ENCODE results near the gene RPS27L. TPM values are rescaled to one million over a fixed set of nuclear protein-coding genes. Genes with fewer than 3 reads are reported as not detected.
A peak's percentile ranks its signal among the peaks of the same experiment; 100 is the strongest.

Gene RPS27L
- total RNA-seq, 1 experiment from 2014 or later: 72.8 TPM

- H3K9me3 ChIP-seq (ENCODE audit: low read length): no peaks in the 10 kb centered on the region
- DNase-seq: no peak
- no peaks in the 10 kb centered on the region for H3K9me2 ChIP-seq (replicated peaks; ENCODE audit: insufficient read depth, low read length)
Observed at GRCh38 chr15:63124506-63124905, 32.8 kb downstream of the RPS27L start.

GRCh38 chr15:63122002-63122875, 35.0 kb downstream of the RPS27L start:
- Histone ChIP-seq H3K9ac (ENCODE audit: low read length) (peak overlapping the region; percentile 76), H4K20me1 (ENCODE audit: insufficient read depth, low read depth, low read length) (no peaks in the 10 kb centered on the region), H3K4me3 (ENCODE audit: low read length) (peak overlapping the region; percentile 96), H3K36me3 (ENCODE audit: insufficient read depth, low read length) (no peaks in the 10 kb centered on the region), H3K4me1 (ENCODE audit: low read length) (peaks cover 7% of the 10 kb centered on the region), H3K79me2 (ENCODE audit: low read length) (0 out of 2 replicates have a peak, but pooled peaks cover 3% of the 10 kb centered on the region), H3K27ac (ENCODE audit: low read length) (no peak overlapping the region), H2AFZ (ENCODE audit: low read length) (peak overlapping the region; percentile 99), H3K9me3 (ENCODE audit: low read length) (no peaks in the 10 kb centered on the region), H3K27me3 (ENCODE audit: low read length) (no peaks in the 10 kb centered on the region), H3K4me2 (ENCODE audit: low read depth, low read length, poor library complexity, severe bottlenecking) (peak overlapping the region; percentile 98), H3K9me2 (replicated peaks; ENCODE audit: insufficient read depth, low read length) (no peaks in the 10 kb centered on the region)
- peak; percentile 73 for DNase-seq

More at GRCh38 chr15:63124506-63124905, 32.8 kb downstream of the RPS27L start:
- 0 out of 2 replicates have a peak, but pooled peaks cover 3% of the 10 kb centered on the region for H3K79me2 ChIP-seq (ENCODE audit: low read length)
- H2AFZ ChIP-seq (ENCODE audit: low read length): no peak overlapping the region
- H3K4me2 ChIP-seq (ENCODE audit: low read depth, low read length, poor library complexity, severe bottlenecking): no peak overlapping the region
- H3K27ac ChIP-seq (ENCODE audit: low read length): no peak overlapping the region
- H3K9ac ChIP-seq (ENCODE audit: low read length): no peak overlapping the region
- H3K4me3 ChIP-seq (ENCODE audit: low read length): no peak overlapping the region
- no peaks in the 10 kb centered on the region for H3K36me3 ChIP-seq (ENCODE audit: insufficient read depth, low read length)
- peaks cover 7% of the 10 kb centered on the region for H3K4me1 ChIP-seq (ENCODE audit: low read length)
- H4K20me1 ChIP-seq (ENCODE audit: insufficient read depth, low read depth, low read length): no peaks in the 10 kb centered on the region
- H3K27me3 ChIP-seq (ENCODE audit: low read length): no peaks in the 10 kb centered on the region

- DNase-seq: peak; percentile 92
- H3K9me2 ChIP-seq (replicated peaks; ENCODE audit: insufficient read depth, low read length): no peaks in the 10 kb centered on the region
- H2AFZ ChIP-seq (ENCODE audit: low read length): peak within 1 kb of the TSS; percentile 99
- H3K9ac ChIP-seq (ENCODE audit: low read length): peak within 1 kb of the TSS; percentile 76
- peak within 1 kb of the TSS; percentile 96 for H3K4me3 ChIP-seq (ENCODE audit: low read length)
- H3K27ac ChIP-seq (ENCODE audit: low read length): no peak within 1 kb of the TSS
- H3K36me3 ChIP-seq (ENCODE audit: insufficient read depth, low read length): no peaks in the 10 kb centered on the region
- H3K79me2 ChIP-seq (ENCODE audit: low read length): 0 out of 2 replicates have a peak, but pooled peaks cover 3% of the 10 kb centered on the region
- no peaks in the 10 kb centered on the region for H4K20me1 ChIP-seq (ENCODE audit: insufficient read depth, low read depth, low read length)
- no peaks in the 10 kb centered on the region for H3K27me3 ChIP-seq (ENCODE audit: low read length)
- H3K4me1 ChIP-seq (ENCODE audit: low read length): peaks cover 7% of the 10 kb centered on the region
- peak within 1 kb of the TSS; percentile 98 for H3K4me2 ChIP-seq (ENCODE audit: low read depth, low read length, poor library complexity, severe bottlenecking)
- no peaks in the 10 kb centered on the region for H3K9me3 ChIP-seq (ENCODE audit: low read length)
Observed at GRCh38 chr15:63121382-63122001, 35.8 kb downstream of the RPS27L start, which contains the start of gene LACTB. LACTB (plus strand) TSS chr15:63121861; CDS start chr15:63121872, 11 bp downstream.

- H4K20me1 ChIP-seq (ENCODE audit: insufficient read depth, low read depth, low read length): no peaks in the 10 kb centered on the region
- H3K4me2 ChIP-seq (ENCODE audit: low read depth, low read length, poor library complexity, severe bottlenecking): no peak overlapping the region
Observed at GRCh38 chr15:63118854-63119253, 38.4 kb downstream of the RPS27L start.

GRCh38 chr15:63114465-63114864, 42.8 kb downstream of the RPS27L start:
- no peaks in the 10 kb centered on the region for H3K79me2 ChIP-seq (ENCODE audit: low read length)
- H3K36me3 ChIP-seq (ENCODE audit: insufficient read depth, low read length): no peaks in the 10 kb centered on the region
- no peak overlapping the region for H3K4me2 ChIP-seq (ENCODE audit: low read depth, low read length, poor library complexity, severe bottlenecking)
- H2AFZ ChIP-seq (ENCODE audit: low read length): no peak overlapping the region
- H3K4me3 ChIP-seq (ENCODE audit: low read length): no peak overlapping the region
- DNase-seq: no peak
- H3K9ac ChIP-seq (ENCODE audit: low read length): no peak overlapping the region
- no peaks in the 10 kb centered on the region for H3K4me1 ChIP-seq (ENCODE audit: low read length)
- no peaks in the 10 kb centered on the region for H3K27me3 ChIP-seq (ENCODE audit: low read length)
- H4K20me1 ChIP-seq (ENCODE audit: insufficient read depth, low read depth, low read length): no peaks in the 10 kb centered on the region
- no peaks in the 10 kb centered on the region for H3K9me3 ChIP-seq (ENCODE audit: low read length)
- no peaks in the 10 kb centered on the region for H3K9me2 ChIP-seq (replicated peaks; ENCODE audit: insufficient read depth, low read length)
- no peak overlapping the region for H3K27ac ChIP-seq (ENCODE audit: low read length)

More at GRCh38 chr15:63118854-63119253, 38.4 kb downstream of the RPS27L start:
- Histone ChIP-seq H3K4me3 (ENCODE audit: low read length) (no peak overlapping the region), H2AFZ (ENCODE audit: low read length) (no peak overlapping the region), H3K9me3 (ENCODE audit: low read length) (no peaks in the 10 kb centered on the region), H3K36me3 (ENCODE audit: insufficient read depth, low read length) (no peaks in the 10 kb centered on the region), H3K27ac (ENCODE audit: low read length) (no peak overlapping the region), H3K9me2 (replicated peaks; ENCODE audit: insufficient read depth, low read length) (no peaks in the 10 kb centered on the region), H3K79me2 (ENCODE audit: low read length) (0 out of 2 replicates have a peak, but pooled peaks cover 3% of the 10 kb centered on the region), H3K9ac (ENCODE audit: low read length) (no peak overlapping the region), H3K4me1 (ENCODE audit: low read length) (peaks cover 7% of the 10 kb centered on the region), H3K27me3 (ENCODE audit: low read length) (no peaks in the 10 kb centered on the region)
- DNase-seq: no peak

GRCh38 chr15:63112871-63113270, 44.4 kb downstream of the RPS27L start:
- H4K20me1 ChIP-seq (ENCODE audit: insufficient read depth, low read depth, low read length): no peaks in the 10 kb centered on the region
- H3K4me2 ChIP-seq (ENCODE audit: low read depth, low read length, poor library complexity, severe bottlenecking): no peak overlapping the region
- no peak for DNase-seq
- H3K9me2 ChIP-seq (replicated peaks; ENCODE audit: insufficient read depth, low read length): no peaks in the 10 kb centered on the region
- no peaks in the 10 kb centered on the region for H3K9me3 ChIP-seq (ENCODE audit: low read length)
- no peaks in the 10 kb centered on the region for H3K4me1 ChIP-seq (ENCODE audit: low read length)
- no peaks in the 10 kb centered on the region for H3K79me2 ChIP-seq (ENCODE audit: low read length)
- no peak overlapping the region for H3K4me3 ChIP-seq (ENCODE audit: low read length)
- H3K27me3 ChIP-seq (ENCODE audit: low read length): no peaks in the 10 kb centered on the region
- no peak overlapping the region for H2AFZ ChIP-seq (ENCODE audit: low read length)
- H3K9ac ChIP-seq (ENCODE audit: low read length): no peak overlapping the region
- no peaks in the 10 kb centered on the region for H3K36me3 ChIP-seq (ENCODE audit: insufficient read depth, low read length)
- H3K27ac ChIP-seq (ENCODE audit: low read length): no peak overlapping the region

GRCh38 chr15:63111481-63111880, 45.8 kb downstream of the RPS27L start:
- no peaks in the 10 kb centered on the region for H3K79me2 ChIP-seq (ENCODE audit: low read length)
- no peak overlapping the region for H3K27ac ChIP-seq (ENCODE audit: low read length)
- H3K9me3 ChIP-seq (ENCODE audit: low read length): no peaks in the 10 kb centered on the region
- no peaks in the 10 kb centered on the region for H4K20me1 ChIP-seq (ENCODE audit: insufficient read depth, low read depth, low read length)
- H3K4me1 ChIP-seq (ENCODE audit: low read length): no peaks in the 10 kb centered on the region
- DNase-seq: no peak
- 0 out of 2 replicates have a peak overlapping the region, but pooled peaks have one; percentile 95 for H2AFZ ChIP-seq (ENCODE audit: low read length)
- no peaks in the 10 kb centered on the region for H3K27me3 ChIP-seq (ENCODE audit: low read length)
- no peak overlapping the region for H3K9ac ChIP-seq (ENCODE audit: low read length)
- H3K4me2 ChIP-seq (ENCODE audit: low read depth, low read length, poor library complexity, severe bottlenecking): no peak overlapping the region
- H3K36me3 ChIP-seq (ENCODE audit: insufficient read depth, low read length): no peaks in the 10 kb centered on the region
- H3K4me3 ChIP-seq (ENCODE audit: low read length): no peak overlapping the region
- no peaks in the 10 kb centered on the region for H3K9me2 ChIP-seq (replicated peaks; ENCODE audit: insufficient read depth, low read length)

- Histone ChIP-seq H3K4me1 (ENCODE audit: low read length) (no peaks in the 10 kb centered on the region), H3K27me3 (ENCODE audit: low read length) (no peaks in the 10 kb centered on the region), H3K27ac (ENCODE audit: low read length) (no peak overlapping the region), H3K9me2 (replicated peaks; ENCODE audit: insufficient read depth, low read length) (no peaks in the 10 kb centered on the region), H4K20me1 (ENCODE audit: insufficient read depth, low read depth, low read length) (no peaks in the 10 kb centered on the region), H3K36me3 (ENCODE audit: insufficient read depth, low read length) (no peaks in the 10 kb centered on the region), H3K9me3 (ENCODE audit: low read length) (peaks cover 5% of the 10 kb centered on the region; the same call in 1 of the 2 replicates), H3K4me3 (ENCODE audit: low read length) (no peak overlapping the region), H3K9ac (ENCODE audit: low read length) (no peak overlapping the region), H3K79me2 (ENCODE audit: low read length) (no peaks in the 10 kb centered on the region), H3K4me2 (ENCODE audit: low read depth, low read length, poor library complexity, severe bottlenecking) (no peak overlapping the region), H2AFZ (ENCODE audit: low read length) (peak overlapping the region; percentile 95; the same call in 1 of the 2 replicates)
- no peak for DNase-seq
Observed at GRCh38 chr15:63110428-63111026, 46.8 kb downstream of the RPS27L start.

Data from Karpas-422 (cell line).